Caco-2 (cell line): ENCODE measurements around the gene ABHD17C. TPM values are rescaled to one million over a fixed set of nuclear protein-coding genes. Genes with fewer than 3 reads are reported as not detected.

Source experiments
- BruUV-seq: library from RNA; stranded (reverse); fragments of 400-500 nt; replicated peaks from 2 replicates; lab custom pipeline; 2021; lab: Mats Ljungman, UMichigan
- CTCF ChIA-PET: fragments of 300-600 bp; sonication (Branson Sonifier 250); formaldehyde crosslinking; loops from one replicate; lab custom pipeline; 2022; ENCODE audit warnings: antibody characterized with exemption; lab: Charles Lee
- POLR2A ChIA-PET: fragments of 300-600 bp; sonication (Branson Sonifier 250); formaldehyde crosslinking; loops from one replicate; lab custom pipeline; 2022; ENCODE audit warnings: antibody characterized with exemption; lab: Charles Lee
- DNase-seq, 2 experiments: peaks; one replicate each; pipeline versions ENCODE4 v3.0.0 to v3.0.0-alpha.2; 2020 to 2022
- H3K27me3 ChIP-seq: replicated peaks from 2 replicates; pipeline ENCODE4 v1.6.0; 2011; ENCODE audit warnings: low read length; ENCODE audit not compliant: control insufficient read depth, insufficient read depth
- H3K36me3 ChIP-seq: 2 replicates; pipeline ENCODE4 v1.5.1; 2011; ENCODE audit warnings: low read length; ENCODE audit not compliant: control insufficient read depth, insufficient read depth
- H3K4me1 ChIP-seq: fragments of 250-450 bp; sonication (Bioruptor Pico); 2 replicates; pipeline ENCODE4 v1.5.1; 2020; ENCODE audit warnings: mild to moderate bottlenecking
- H3K4me3 ChIP-seq: 2 replicates; pipeline ENCODE4 v1.5.1; 2011; ENCODE audit warnings: low read depth, mild to moderate bottlenecking, control low read depth, low read length
- H3K9me3 ChIP-seq: fragments of 250-450 bp; sonication (Bioruptor Pico); 2 replicates; pipeline ENCODE4 v1.5.1; 2020; ENCODE audit warnings: mild to moderate bottlenecking, moderate library complexity
- H3K27ac Mint-ChIP-seq: one replicate; pipeline ENCODE4 v1.8.0; 2022; ENCODE audit warnings: mixed read lengths; ENCODE audit not compliant: unreplicated experiment
- H3K27me3 Mint-ChIP-seq: one replicate; pipeline ENCODE4 v1.8.0; 2022; ENCODE audit warnings: mixed read lengths; ENCODE audit not compliant: insufficient read depth, unreplicated experiment
- H3K36me3 Mint-ChIP-seq: one replicate; pipeline ENCODE4 v1.8.0; 2022; ENCODE audit warnings: mild to moderate bottlenecking, mixed read lengths; ENCODE audit not compliant: insufficient read depth, unreplicated experiment
- H3K4me1 Mint-ChIP-seq: one replicate; pipeline ENCODE4 v1.8.0; 2022; ENCODE audit warnings: low read depth, mixed read lengths; ENCODE audit not compliant: unreplicated experiment
- H3K4me3 Mint-ChIP-seq: one replicate; pipeline ENCODE4 v1.8.0; 2022; ENCODE audit warnings: mild to moderate bottlenecking, moderate library complexity, mixed read lengths; ENCODE audit not compliant: unreplicated experiment
- H3K9me3 Mint-ChIP-seq: one replicate; pipeline ENCODE4 v1.8.0; 2022; ENCODE audit warnings: mixed read lengths; ENCODE audit not compliant: unreplicated experiment
- CTCF ChIP-seq, 2 experiments: fragments of 200-600 bp in 1 of 2; IDR thresholded peaks; 1 replicate in 1 of 2; 2 replicates in 1 of 2; pipeline versions ENCODE4 v1.5.1 to v1.8.0; 2011 to 2022; ENCODE audit warnings: antibody characterized with exemption in 1 of 2, control low read depth in 1 of 2, inconsistent platforms in 1 of 2, low read depth in 1 of 2, low read length in 1 of 2, mild to moderate bottlenecking in 1 of 2, moderate library complexity in 1 of 2; ENCODE audit not compliant: insufficient read depth in 1 of 2, severe bottlenecking in 1 of 2, unreplicated experiment in 1 of 2
- intact Hi-C: fragments of 100-400 bp; cut with micrococcal nuclease; formaldehyde crosslinking; loops from one replicate; pipeline ENCODE4 v1.10.0; 2022; ENCODE audit not compliant: unreplicated experiment
- total RNA-seq: library from RNA; stranded (reverse); gene quantifications from 2 replicates; pipeline ENCODE4 v1.2.3, GENCODE V29; 2022

ABHD17C gene
- total RNA-seq, 1 experiment from 2014 or later, result 25.0 TPM

GRCh38 chr15:80755885-80756284, 60.8 kb downstream of the ABHD17C start:
- CTCF ChIA-PET, result no interaction called here
- DNase-seq, result no peak
- H3K36me3 ChIP-seq, result no peaks in the 10 kb centered on the region

GRCh38 chr15:80758130-80758745, 63.1 kb downstream of the ABHD17C start:
- POLR2A ChIA-PET, result no interaction called here
- H3K27me3 ChIP-seq, result no peaks in the 10 kb centered on the region
- Mint-ChIP-seq H3K27ac (no peak overlapping the region), H3K9me3 (no peaks in the 10 kb centered on the region), H3K36me3 (no peaks in the 10 kb centered on the region), H3K4me3 (no peak overlapping the region), H3K4me1 (no peaks in the 10 kb centered on the region), H3K27me3 (no peaks in the 10 kb centered on the region)
- H3K4me3 ChIP-seq, result no peak overlapping the region
- no peak for TF ChIP-seq CTCF (IDR thresholded peaks at IDR 0.05; ENCODE audit: insufficient read depth in 1 of 2, low read depth in 1 of 2, low read length in 1 of 2, severe bottlenecking in 1 of 2, unreplicated experiment in 1 of 2)
- intact Hi-C loops, result no loop called here
- BruUV-seq, result no TSS peak
- H3K4me1 ChIP-seq, result no peaks in the 10 kb centered on the region
- no peaks in the 10 kb centered on the region for H3K36me3 ChIP-seq
- no peak for DNase-seq
- H3K9me3 ChIP-seq, result no peaks in the 10 kb centered on the region
- CTCF ChIA-PET, result no interaction called here

More at GRCh38 chr15:80755885-80756284, 60.8 kb downstream of the ABHD17C start:
- H3K27me3 ChIP-seq, result no peaks in the 10 kb centered on the region
- no peaks in the 10 kb centered on the region for H3K4me1 ChIP-seq
- no peak overlapping the region for H3K27ac Mint-ChIP-seq
- no peak overlapping the region for H3K4me3 Mint-ChIP-seq
- H3K9me3 ChIP-seq, result no peaks in the 10 kb centered on the region
- H3K4me1 Mint-ChIP-seq, result no peaks in the 10 kb centered on the region
- no TSS peak for BruUV-seq
- POLR2A ChIA-PET, result no interaction called here
- H3K9me3 Mint-ChIP-seq, result no peaks in the 10 kb centered on the region
- H3K27me3 Mint-ChIP-seq, result no peaks in the 10 kb centered on the region
- intact Hi-C loops, result no loop called here
- no peak overlapping the region for H3K4me3 ChIP-seq
- TF ChIP-seq CTCF (IDR thresholded peaks at IDR 0.05; ENCODE audit: insufficient read depth in 1 of 2, low read depth in 1 of 2, low read length in 1 of 2, severe bottlenecking in 1 of 2, unreplicated experiment in 1 of 2), result no peak
- H3K36me3 Mint-ChIP-seq, result no peaks in the 10 kb centered on the region

GRCh38 chr15:80760960-80761359, 65.8 kb downstream of the ABHD17C start:
- Mint-ChIP-seq H3K4me3 (no peak overlapping the region), H3K27me3 (no peaks in the 10 kb centered on the region), H3K9me3 (no peaks in the 10 kb centered on the region), H3K36me3 (no peaks in the 10 kb centered on the region), H3K27ac (no peak overlapping the region), H3K4me1 (peaks cover 6% of the 10 kb centered on the region)
- intact Hi-C loops, result no loop called here
- no peak for DNase-seq
- Histone ChIP-seq H3K9me3 (no peaks in the 10 kb centered on the region), H3K4me1 (no peaks in the 10 kb centered on the region), H3K36me3 (no peaks in the 10 kb centered on the region), H3K27me3 (no peaks in the 10 kb centered on the region), H3K4me3 (no peak overlapping the region)
- BruUV-seq, result no TSS peak
- no peak for TF ChIP-seq CTCF (IDR thresholded peaks at IDR 0.05; ENCODE audit: insufficient read depth in 1 of 2, low read depth in 1 of 2, low read length in 1 of 2, severe bottlenecking in 1 of 2, unreplicated experiment in 1 of 2)
- ChIA-PET POLR2A (no interaction called here), CTCF (no interaction called here)
